ENCODE measurements around the gene UTP11. TPM values are rescaled to one million over a fixed set of nuclear protein-coding genes. Genes with fewer than 3 reads are reported as not detected.
A peak's percentile ranks its signal among the peaks of the same experiment; 100 is the strongest.

Gene UTP11
- total and polyA plus RNA-seq, 2 donors from 2014 or later = 24.2 to 26.2 TPM

DNA sequence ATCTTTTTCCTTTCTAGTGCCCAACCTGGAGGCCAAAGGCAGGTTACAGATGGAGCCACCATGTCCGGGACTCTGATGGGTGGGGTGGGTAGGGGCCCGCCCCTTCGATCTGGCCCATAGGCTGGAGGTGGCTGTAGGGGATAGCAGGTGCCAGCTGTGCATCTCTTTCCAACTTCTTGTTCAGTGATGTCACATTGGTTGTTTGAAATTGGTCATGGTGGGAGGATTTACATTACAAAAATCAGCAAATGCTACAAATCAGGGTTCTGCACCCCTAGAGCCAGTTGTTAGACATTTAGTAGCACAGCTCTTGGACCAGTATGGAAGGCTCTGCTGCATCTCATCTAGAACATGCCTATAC, 56.4 kb downstream of the UTP11 start:
- intact Hi-C loops (cut with DNase I) = no loop called here
- TF ChIP-seq, protein P1, sequence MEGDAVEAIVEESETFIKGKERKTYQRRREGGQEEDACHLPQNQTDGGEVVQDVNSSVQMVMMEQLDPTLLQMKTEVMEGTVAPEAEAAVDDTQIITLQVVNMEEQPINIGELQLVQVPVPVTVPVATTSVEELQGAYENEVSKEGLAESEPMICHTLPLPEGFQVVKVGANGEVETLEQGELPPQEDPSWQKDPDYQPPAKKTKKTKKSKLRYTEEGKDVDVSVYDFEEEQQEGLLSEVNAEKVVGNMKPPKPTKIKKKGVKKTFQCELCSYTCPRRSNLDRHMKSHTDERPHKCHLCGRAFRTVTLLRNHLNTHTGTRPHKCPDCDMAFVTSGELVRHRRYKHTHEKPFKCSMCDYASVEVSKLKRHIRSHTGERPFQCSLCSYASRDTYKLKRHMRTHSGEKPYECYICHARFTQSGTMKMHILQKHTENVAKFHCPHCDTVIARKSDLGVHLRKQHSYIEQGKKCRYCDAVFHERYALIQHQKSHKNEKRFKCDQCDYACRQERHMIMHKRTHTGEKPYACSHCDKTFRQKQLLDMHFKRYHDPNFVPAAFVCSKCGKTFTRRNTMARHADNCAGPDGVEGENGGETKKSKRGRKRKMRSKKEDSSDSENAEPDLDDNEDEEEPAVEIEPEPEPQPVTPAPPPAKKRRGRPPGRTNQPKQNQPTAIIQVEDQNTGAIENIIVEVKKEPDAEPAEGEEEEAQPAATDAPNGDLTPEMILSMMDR (IDR thresholded peaks at IDR 0.05; ENCODE audit: borderline replicate concordance, extremely low read depth, insufficient read depth) = no peak
- Histone ChIP-seq H3K27ac (ENCODE audit: low read depth in 2 of 2, low read length in 2 of 2) (no peak overlapping the region), H3K27me3 (ENCODE audit: control insufficient read depth, insufficient read depth, low read length) (peaks cover 2% of the 10 kb centered on the region), H3K36me3 (ENCODE audit: control insufficient read depth in 2 of 3, insufficient read depth in 3 of 3, low read length in 3 of 3) (no peaks in the 10 kb centered on the region), H3K4me1 (ENCODE audit: control insufficient read depth in 2 of 3, insufficient read depth in 2 of 3, low read depth in 1 of 3, low read length in 3 of 3) (no peaks in the 10 kb centered on the region), H3K4me3 (ENCODE audit: low read length in 3 of 3) (no peak overlapping the region), H3K9ac (ENCODE audit: low read length in 3 of 3) (no peak overlapping the region), H3K9me3 (ENCODE audit: control insufficient read depth in 2 of 3, insufficient read depth in 1 of 3, low read length in 3 of 3) (no peaks in the 10 kb centered on the region)
- FAIRE-seq = no peak
- DNase-seq = no peak

DNA sequence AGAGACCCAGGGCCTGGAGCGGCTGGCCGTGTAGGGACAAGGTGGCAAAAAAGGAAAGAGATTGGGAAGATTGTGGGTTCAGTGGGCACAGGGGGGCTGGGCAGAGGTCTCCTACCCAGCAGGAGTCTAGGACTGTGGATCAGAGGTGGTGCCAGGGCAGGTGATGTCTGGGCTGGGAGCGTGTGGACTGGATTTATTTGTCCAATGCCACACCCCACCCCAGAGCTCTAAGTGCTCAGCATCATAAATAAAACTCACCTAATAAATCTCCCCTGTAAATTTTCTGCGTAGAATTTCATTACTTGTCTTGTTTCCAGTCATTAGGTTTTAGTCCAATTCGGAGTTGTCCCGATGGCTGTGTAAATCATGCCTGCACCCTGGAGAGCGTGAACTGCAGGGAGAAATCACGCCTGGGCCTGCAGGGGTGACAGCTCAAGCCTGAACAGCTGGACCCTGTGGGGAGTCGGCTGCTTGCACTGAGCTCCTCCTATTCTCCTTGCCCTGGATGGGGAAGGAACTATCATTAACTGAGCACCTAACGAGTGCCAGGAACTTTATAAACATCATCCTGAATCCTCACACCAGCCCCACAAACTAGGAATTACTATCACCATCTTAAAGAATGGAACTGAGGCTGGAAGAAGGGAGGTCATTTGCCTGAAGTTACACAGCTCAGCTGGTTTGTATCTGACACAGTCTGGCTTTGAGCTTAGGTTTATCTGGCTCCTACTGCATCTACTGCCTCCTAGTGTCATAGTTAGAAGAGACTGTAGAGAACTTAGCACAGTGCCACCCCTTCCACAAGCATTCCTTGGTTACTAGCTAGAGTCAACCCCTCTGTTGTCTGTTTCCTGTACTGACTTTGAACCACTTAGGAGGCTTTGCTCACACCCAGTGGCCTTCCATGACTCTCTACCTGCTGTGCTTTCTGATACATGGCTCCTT, 59.0 kb downstream of the UTP11 start:
- no peak for FAIRE-seq
- intact Hi-C loops (cut with DNase I) = no loop called here
- H3K27me3 ChIP-seq (ENCODE audit: control insufficient read depth, insufficient read depth, low read length) = peaks cover 2% of the 10 kb centered on the region

DNA sequence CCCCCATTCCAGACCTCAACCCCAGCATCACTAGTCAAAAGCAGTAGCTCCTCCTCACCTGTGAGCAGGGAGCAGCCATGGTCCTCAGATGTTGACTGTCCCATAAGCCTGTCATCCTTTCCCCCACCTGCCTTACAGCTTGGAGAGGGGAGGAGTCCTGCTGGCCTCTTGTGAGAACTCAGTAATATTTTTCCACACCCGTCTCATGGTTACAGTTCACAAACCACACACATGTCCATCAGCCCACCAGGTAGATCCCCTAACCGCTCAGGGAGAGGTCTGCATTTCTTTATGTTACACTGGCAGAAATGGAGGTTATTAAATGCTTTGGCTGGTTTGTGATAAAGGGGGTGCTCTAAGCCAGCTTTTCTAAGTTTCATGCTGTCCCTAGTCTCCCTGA, 60.3 kb downstream of the UTP11 start:
- Histone ChIP-seq H3K27ac (ENCODE audit: low read depth in 2 of 2, low read length in 2 of 2) (no peak overlapping the region), H3K27me3 (ENCODE audit: control insufficient read depth, insufficient read depth, low read length) (peaks cover 2% of the 10 kb centered on the region), H3K4me3 (ENCODE audit: low read length in 3 of 3) (no peak overlapping the region), H3K4me1 (ENCODE audit: control insufficient read depth in 2 of 3, insufficient read depth in 2 of 3, low read depth in 1 of 3, low read length in 3 of 3) (no peaks in the 10 kb centered on the region), H3K9me3 (ENCODE audit: control insufficient read depth in 2 of 3, insufficient read depth in 1 of 3, low read length in 3 of 3) (no peaks in the 10 kb centered on the region), H3K9ac (ENCODE audit: low read length in 3 of 3) (no peak overlapping the region), H3K36me3 (ENCODE audit: control insufficient read depth in 2 of 3, insufficient read depth in 3 of 3, low read length in 3 of 3) (no peaks in the 10 kb centered on the region)
- DNase-seq (no peak), FAIRE-seq (no peak)
- TF ChIP-seq, protein P1 (IDR thresholded peaks at IDR 0.05; ENCODE audit: borderline replicate concordance, extremely low read depth, insufficient read depth) = no peak
- intact Hi-C loops (cut with DNase I) = no loop called here

More for the DNA sequence above, 59.0 kb downstream of the UTP11 start:
- Histone ChIP-seq H3K4me1 (ENCODE audit: control insufficient read depth in 2 of 3, insufficient read depth in 2 of 3, low read depth in 1 of 3, low read length in 3 of 3) (no peaks in the 10 kb centered on the region), H3K9me3 (ENCODE audit: control insufficient read depth in 2 of 3, insufficient read depth in 1 of 3, low read length in 3 of 3) (no peaks in the 10 kb centered on the region), H3K36me3 (ENCODE audit: control insufficient read depth in 2 of 3, insufficient read depth in 3 of 3, low read length in 3 of 3) (no peaks in the 10 kb centered on the region), H3K9ac (ENCODE audit: low read length in 3 of 3) (no peak overlapping the region), H3K27ac (ENCODE audit: low read depth in 2 of 2, low read length in 2 of 2) (no peak overlapping the region), H3K4me3 (ENCODE audit: low read length in 3 of 3) (no peak overlapping the region)
- DNase-seq = peak in 1 of 5 donors; percentile 61
- TF ChIP-seq, protein P1 (IDR thresholded peaks at IDR 0.05; ENCODE audit: borderline replicate concordance, extremely low read depth, insufficient read depth) = peak; percentile 18

Data from kidney (tissue), 14 donors.